Lower leg skin (tissue), 3 donors: ENCODE results near the gene SLC5A5.

Experiments used
- POLR2A ChIP-seq, 2 donors: fragments of 450-650 bp; IDR thresholded peaks; one replicate each; pipeline ENCODE4 v1.6.1; 2016 to 2017; ENCODE audit warnings: antibody characterized with exemption in 2 of 2, mild to moderate bottlenecking in 1 of 2, moderate library complexity in 1 of 2
- TF ChIP-seq, protein P1 (sequence below), 3 donors: fragments of 450-650 bp; IDR thresholded peaks; one replicate each; pipeline ENCODE4 v1.5.1; 2016; ENCODE audit warnings: antibody characterized with exemption in 3 of 3, mild to moderate bottlenecking in 3 of 3, moderate library complexity in 2 of 3

DNA sequence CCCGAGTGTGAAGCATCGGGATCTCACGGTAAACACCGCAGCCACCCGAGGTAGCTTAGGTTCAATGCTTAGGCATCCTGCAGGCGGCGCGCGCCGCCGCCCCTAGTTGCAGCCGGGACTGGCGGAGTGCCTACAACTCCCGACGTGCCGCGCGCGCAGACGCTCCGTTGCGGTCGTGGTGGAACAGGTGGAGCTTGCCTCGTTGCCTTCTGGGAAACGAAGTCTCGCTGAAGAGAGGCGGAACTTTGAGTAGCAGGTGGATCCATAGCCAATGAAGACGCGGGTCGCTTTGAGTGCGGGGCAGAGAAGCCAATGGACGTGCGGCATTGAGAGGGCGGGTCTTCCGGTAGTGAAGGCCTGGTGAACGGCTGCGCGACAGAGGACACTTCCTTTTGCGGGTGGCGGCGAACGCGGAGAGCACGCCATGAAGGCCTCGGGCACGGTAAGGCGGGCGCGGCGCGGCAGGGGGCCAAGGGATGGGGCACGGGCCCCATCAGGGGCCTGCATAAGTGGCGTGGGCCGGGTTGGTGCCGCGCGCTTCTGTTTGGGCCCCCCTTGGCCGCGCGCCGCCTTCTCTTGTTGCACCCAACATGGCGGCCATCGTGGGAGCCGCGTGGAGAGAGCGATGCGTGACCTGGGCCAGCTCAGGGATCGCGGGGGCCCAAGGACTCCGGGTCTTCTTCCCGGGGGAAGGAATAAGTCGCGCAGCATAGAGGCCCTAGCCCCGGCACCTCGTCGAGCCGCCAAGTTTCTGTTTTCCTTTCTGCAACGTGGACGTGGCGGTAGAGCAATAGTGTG, 12.0 kb upstream of the SLC5A5 start, which contains the start of gene RPL18A:
- TF ChIP-seq, protein P1, sequence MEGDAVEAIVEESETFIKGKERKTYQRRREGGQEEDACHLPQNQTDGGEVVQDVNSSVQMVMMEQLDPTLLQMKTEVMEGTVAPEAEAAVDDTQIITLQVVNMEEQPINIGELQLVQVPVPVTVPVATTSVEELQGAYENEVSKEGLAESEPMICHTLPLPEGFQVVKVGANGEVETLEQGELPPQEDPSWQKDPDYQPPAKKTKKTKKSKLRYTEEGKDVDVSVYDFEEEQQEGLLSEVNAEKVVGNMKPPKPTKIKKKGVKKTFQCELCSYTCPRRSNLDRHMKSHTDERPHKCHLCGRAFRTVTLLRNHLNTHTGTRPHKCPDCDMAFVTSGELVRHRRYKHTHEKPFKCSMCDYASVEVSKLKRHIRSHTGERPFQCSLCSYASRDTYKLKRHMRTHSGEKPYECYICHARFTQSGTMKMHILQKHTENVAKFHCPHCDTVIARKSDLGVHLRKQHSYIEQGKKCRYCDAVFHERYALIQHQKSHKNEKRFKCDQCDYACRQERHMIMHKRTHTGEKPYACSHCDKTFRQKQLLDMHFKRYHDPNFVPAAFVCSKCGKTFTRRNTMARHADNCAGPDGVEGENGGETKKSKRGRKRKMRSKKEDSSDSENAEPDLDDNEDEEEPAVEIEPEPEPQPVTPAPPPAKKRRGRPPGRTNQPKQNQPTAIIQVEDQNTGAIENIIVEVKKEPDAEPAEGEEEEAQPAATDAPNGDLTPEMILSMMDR (IDR thresholded peaks at IDR 0.05), result peak in 1 of 3 donors; percentile 41
- TF ChIP-seq POLR2A (IDR thresholded peaks at IDR 0.05), result peak in 1 of 2 donors; percentile 43
